CD14-positive monocyte (primary cell): ENCODE measurements around the gene NUTM1. TPM values are rescaled to one million over a fixed set of nuclear protein-coding genes. Genes with fewer than 3 reads are reported as not detected.
A peak's percentile ranks its signal among the peaks of the same experiment; 100 is the strongest.

ENCODE experiments used
- DNase-seq, 3 donors: peaks; one replicate each; pipeline ENCODE4 v3.0.0-alpha.2; 2011 to 2022
- H2AFZ ChIP-seq: 2 replicates; pipeline ENCODE4 v1.6.0; 2012; ENCODE audit warnings: mild to moderate bottlenecking, low read depth, low read length, inconsistent platforms; ENCODE audit not compliant: insufficient read depth, poor library complexity, severe bottlenecking
- H3K27ac ChIP-seq, 2 donors: 1 replicate in 1 of 2; 2 replicates in 1 of 2; pipeline ENCODE4 v1.5.1; 2012 to 2013; ENCODE audit warnings: low read length in 2 of 2, control low read depth in 1 of 2, inconsistent platforms in 1 of 2, low read depth in 1 of 2, mild to moderate bottlenecking in 1 of 2
- H3K27me3 ChIP-seq, 2 donors: one replicate each; pipeline versions ENCODE4 v1.6.0 to v1.6.1; 2011 to 2013; ENCODE audit warnings: low read length in 2 of 2; ENCODE audit not compliant: control insufficient read depth in 2 of 2, insufficient read depth in 2 of 2
- H3K36me3 ChIP-seq, 2 donors: replicated peaks in 1 of 2; 1 replicate in 1 of 2; 2 replicates in 1 of 2; pipeline versions ENCODE4 v1.5.1 to v1.6.1; 2012 to 2013; ENCODE audit warnings: low read length in 2 of 2, control low read depth in 1 of 2, inconsistent platforms in 1 of 2, mild to moderate bottlenecking in 1 of 2; ENCODE audit not compliant: insufficient read depth in 2 of 2, control insufficient read depth in 1 of 2
- H3K4me1 ChIP-seq, 2 donors: 1 replicate in 1 of 2; 2 replicates in 1 of 2; pipeline versions ENCODE4 v1.5.1 to v1.6.1; 2012 to 2013; ENCODE audit warnings: low read length in 2 of 2, control low read depth in 1 of 2, inconsistent platforms in 1 of 2, mild to moderate bottlenecking in 1 of 2, moderate library complexity in 1 of 2; ENCODE audit not compliant: insufficient read depth in 2 of 2, control insufficient read depth in 1 of 2
- H3K4me2 ChIP-seq: replicated peaks from 2 replicates; pipeline ENCODE3; 2012; ENCODE audit warnings: low read length, moderate library complexity, mild to moderate bottlenecking; ENCODE audit not compliant: poor library complexity, severe bottlenecking; ENCODE audit errors: extremely low read depth
- H3K4me3 ChIP-seq, 3 experiments: fragments of 200-600 bp in 1 of 3; sonication (generic) in 1 of 3; replicated peaks in 1 of 3; 1 replicate in 2 of 3; 2 replicates in 1 of 3; pipeline ENCODE4 v1.5.1; 2011 to 2013; ENCODE audit warnings: low read length in 3 of 3, mild to moderate bottlenecking in 3 of 3, control low read depth in 2 of 3, low read depth in 2 of 3, inconsistent platforms in 1 of 3, moderate library complexity in 1 of 3
- H3K79me2 ChIP-seq: 2 replicates; pipeline ENCODE4 v1.6.0; 2012; ENCODE audit warnings: mild to moderate bottlenecking, control low read depth, inconsistent platforms, low read length, moderate library complexity; ENCODE audit not compliant: insufficient read depth
- H3K9ac ChIP-seq: 2 replicates; pipeline ENCODE4 v1.6.0; 2017; ENCODE audit warnings: low read length, mild to moderate bottlenecking; ENCODE audit not compliant: insufficient read depth, poor library complexity, severe bottlenecking
- H3K9me3 ChIP-seq, 2 donors: replicated peaks in 1 of 2; 1 replicate in 1 of 2; 2 replicates in 1 of 2; pipeline versions ENCODE4 v1.5.1 to v1.6.1; 2012 to 2013; ENCODE audit warnings: low read length in 2 of 2, control low read depth in 1 of 2; ENCODE audit not compliant: control insufficient read depth in 1 of 2, insufficient read depth in 1 of 2
- H4K20me1 ChIP-seq: 2 replicates; pipeline ENCODE4 v1.6.0; 2012; ENCODE audit warnings: mild to moderate bottlenecking, low read length, control low read depth, moderate library complexity; ENCODE audit not compliant: insufficient read depth
- H3K27ac Mint-ChIP-seq, 7 donors: one replicate each; pipeline ENCODE4 v1.8.0; 2020; ENCODE audit warnings: mild to moderate bottlenecking in 7 of 7, mixed read lengths in 7 of 7, moderate library complexity in 6 of 7, inconsistent platforms in 2 of 7
- H3K27me3 Mint-ChIP-seq, 3 donors: one replicate each; pipeline ENCODE4 v1.8.0; 2021 to 2022; ENCODE audit warnings: low read depth in 3 of 3, mild to moderate bottlenecking in 3 of 3, mixed read lengths in 3 of 3, moderate library complexity in 3 of 3, inconsistent platforms in 1 of 3
- H3K36me3 Mint-ChIP-seq, 2 donors: one replicate each; pipeline ENCODE4 v1.8.0; 2020; ENCODE audit warnings: mixed read lengths in 2 of 2, inconsistent platforms in 1 of 2, mild to moderate bottlenecking in 1 of 2
- H3K4me1 Mint-ChIP-seq: one replicate; pipeline ENCODE4 v1.8.0; 2020; ENCODE audit warnings: mild to moderate bottlenecking, mixed read lengths
- H3K4me3 Mint-ChIP-seq, 2 donors: one replicate each; pipeline ENCODE4 v1.8.0; 2020; ENCODE audit warnings: mild to moderate bottlenecking in 2 of 2, mixed read lengths in 2 of 2, moderate library complexity in 1 of 2
- H3K9me3 Mint-ChIP-seq, 7 donors: one replicate each; pipeline ENCODE4 v1.8.0; 2020 to 2022; ENCODE audit warnings: mixed read lengths in 7 of 7, mild to moderate bottlenecking in 6 of 7, moderate library complexity in 6 of 7, inconsistent platforms in 2 of 7
- WGBS: methylation state at CpG from one replicate; pipeline ENCODE4 v1.1.5; 2013; ENCODE audit warnings: missing lambda C conversion rate; ENCODE audit not compliant: insufficient coverage; 5-methylcytosine and 5-hydroxymethylcytosine counted together
- intact Hi-C, 2 donors: fragments of 100-400 bp; cut with micrococcal nuclease; formaldehyde crosslinking; loops; one replicate each; pipeline versions ENCODE4 v1.15.0 to v1.15.1; 2023
- polyA plus RNA-seq, 3 donors: library from polyadenylated mRNA; depleted of rRNA in 1 of 3; unstranded in 2 of 3; stranded (reverse) in 1 of 3; fragments of 300-500 nt in 2 of 3; fragments of >200 nt in 1 of 3; fragmentation: Illumina TruSeq in 2 of 3; gene quantifications; 1 replicate in 2 of 3; 2 replicates in 1 of 3; pipeline ENCODE4 v1.2.3, GENCODE V29; 2012 to 2021
- TF ChIP-seq, protein P1 (sequence below): fragments of 200-600 bp; IDR thresholded peaks from one replicate; pipeline ENCODE4 v1.8.0; 2022; ENCODE audit warnings: antibody characterized with exemption, mild to moderate bottlenecking

Gene NUTM1
- polyA plus RNA-seq, 3 donors: not detected

DNA sequence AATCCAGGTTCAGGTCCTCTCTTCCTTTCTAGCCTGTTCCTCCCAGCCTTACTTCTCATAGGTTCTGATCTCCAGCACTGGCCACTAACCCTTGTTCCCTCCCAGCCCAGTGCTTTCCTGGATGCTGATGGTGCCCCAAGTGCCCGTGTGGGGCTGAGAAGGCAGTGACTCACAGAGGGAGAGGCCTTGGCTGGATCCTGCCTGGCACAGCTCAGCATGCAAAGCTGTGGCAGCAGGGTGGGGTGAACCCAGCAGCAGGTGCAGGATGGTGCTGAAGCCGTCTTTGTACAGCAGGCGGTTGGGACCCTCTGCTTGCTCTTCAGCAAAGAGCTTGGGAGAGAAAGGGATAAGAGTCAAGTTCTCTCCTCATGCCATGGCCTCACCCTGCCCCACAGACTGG, 16.3 kb downstream of the NUTM1 start:
- peaks cover 13 to 61% of the 10 kb centered on the region in 2 donors for H3K36me3 ChIP-seq
- Mint-ChIP-seq H3K27ac (peak overlapping the region in 2 of 7 donors; percentile 16 to 54), H3K36me3 (peaks cover 29 to 42% of the 10 kb centered on the region in 2 donors), H3K27me3 (peaks cover 0 to 3% (median 0%) of the 10 kb centered on the region in 3 donors), H3K4me1 (no peaks in the 10 kb centered on the region), H3K4me3 (no peak overlapping the region), H3K9me3 (no peaks in the 10 kb centered on the region)
- WGBS: no CpG with 5 or more reads among the region's 3 CpGs
- no peaks in the 10 kb centered on the region for H4K20me1 ChIP-seq
- H3K27me3 ChIP-seq: no peaks in the 10 kb centered on the region
- no peaks in the 10 kb centered on the region for H3K9me3 ChIP-seq
- H3K27ac ChIP-seq: no peak overlapping the region
- H3K9ac ChIP-seq: no peak overlapping the region
- H3K4me1 ChIP-seq: no peaks in the 10 kb centered on the region
- no peak overlapping the region for H2AFZ ChIP-seq
- TF ChIP-seq, protein P1, sequence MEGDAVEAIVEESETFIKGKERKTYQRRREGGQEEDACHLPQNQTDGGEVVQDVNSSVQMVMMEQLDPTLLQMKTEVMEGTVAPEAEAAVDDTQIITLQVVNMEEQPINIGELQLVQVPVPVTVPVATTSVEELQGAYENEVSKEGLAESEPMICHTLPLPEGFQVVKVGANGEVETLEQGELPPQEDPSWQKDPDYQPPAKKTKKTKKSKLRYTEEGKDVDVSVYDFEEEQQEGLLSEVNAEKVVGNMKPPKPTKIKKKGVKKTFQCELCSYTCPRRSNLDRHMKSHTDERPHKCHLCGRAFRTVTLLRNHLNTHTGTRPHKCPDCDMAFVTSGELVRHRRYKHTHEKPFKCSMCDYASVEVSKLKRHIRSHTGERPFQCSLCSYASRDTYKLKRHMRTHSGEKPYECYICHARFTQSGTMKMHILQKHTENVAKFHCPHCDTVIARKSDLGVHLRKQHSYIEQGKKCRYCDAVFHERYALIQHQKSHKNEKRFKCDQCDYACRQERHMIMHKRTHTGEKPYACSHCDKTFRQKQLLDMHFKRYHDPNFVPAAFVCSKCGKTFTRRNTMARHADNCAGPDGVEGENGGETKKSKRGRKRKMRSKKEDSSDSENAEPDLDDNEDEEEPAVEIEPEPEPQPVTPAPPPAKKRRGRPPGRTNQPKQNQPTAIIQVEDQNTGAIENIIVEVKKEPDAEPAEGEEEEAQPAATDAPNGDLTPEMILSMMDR: no peak
- DNase-seq: no peak
- H3K4me3 ChIP-seq: no peak overlapping the region
- H3K4me2 ChIP-seq: no peak overlapping the region
- H3K79me2 ChIP-seq: no peaks in the 10 kb centered on the region
- intact Hi-C loops: no loop called here

DNA sequence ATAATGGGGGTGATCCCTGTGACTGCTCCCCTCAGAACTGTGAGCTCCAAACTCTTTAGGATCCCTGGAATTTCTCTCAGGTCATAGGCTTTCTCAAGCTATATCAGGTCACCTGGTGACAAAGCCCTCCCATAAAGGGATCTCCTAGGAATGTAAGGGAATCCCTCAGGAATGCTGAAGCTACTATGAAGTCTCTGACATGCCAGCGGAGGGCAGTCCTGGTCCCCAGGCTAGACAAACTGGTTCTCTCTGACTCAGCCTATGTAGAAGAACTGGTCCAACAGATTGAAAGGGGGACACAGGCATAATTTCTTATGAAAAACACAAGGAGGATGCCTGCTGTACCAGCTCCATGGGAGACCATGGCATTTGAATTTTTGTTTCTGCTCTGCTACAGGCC, 17.2 kb downstream of the NUTM1 start:
- Histone ChIP-seq H4K20me1 (no peaks in the 10 kb centered on the region), H3K27ac (no peak overlapping the region), H3K27me3 (no peaks in the 10 kb centered on the region), H3K79me2 (no peaks in the 10 kb centered on the region), H3K9me3 (no peaks in the 10 kb centered on the region), H3K4me1 (peaks cover under 1 to 1% of the 10 kb centered on the region in 2 donors), H3K4me3 (no peak overlapping the region), H3K4me2 (no peak overlapping the region), H3K9ac (no peak overlapping the region), H2AFZ (no peak overlapping the region), H3K36me3 (peaks cover 13 to 61% of the 10 kb centered on the region in 2 donors)
- TF ChIP-seq, protein P1: no peak
- H3K9me3 Mint-ChIP-seq: no peaks in the 10 kb centered on the region
- H3K4me1 Mint-ChIP-seq: peaks cover 4% of the 10 kb centered on the region
- H3K27me3 Mint-ChIP-seq: peaks cover 0 to 4% (median 2%) of the 10 kb centered on the region in 3 donors
- H3K27ac Mint-ChIP-seq: peak overlapping the region in 2 of 7 donors; percentile 1 to 59
- no peak for DNase-seq
- intact Hi-C loops: loop anchor here (10.0 kb wide), 3 partner anchors 75 to 225 kb away; partner anchors contain the start of gene GOLGA8B (in 1 of the 2)
- H3K36me3 Mint-ChIP-seq: peaks cover 29 to 44% of the 10 kb centered on the region in 2 donors
- H3K4me3 Mint-ChIP-seq: no peak overlapping the region
- whole genome bisulfite sequencing: 92% methylated on average over 1 of the region's 1 CpG
